ENCODE measurements around the gene WDR12. TPM values are rescaled to one million over a fixed set of nuclear protein-coding genes. Genes with fewer than 3 reads are reported as not detected.

WDR12 gene
- total RNA-seq, 1 experiment from 2014 or later: 140 TPM

GRCh38 chr2:202885190-202885589 lies 26.3 kb downstream of the WDR12 start:
- Histone ChIP-seq H3K79me2 (ENCODE audit: insufficient read depth, low read length) (no peaks in the 10 kb centered on the region), H2AFZ (ENCODE audit: low read depth, low read length, poor library complexity, severe bottlenecking) (no peak overlapping the region), H3K4me3 (replicated peaks in 1 of 2; ENCODE audit: low read depth in 1 of 2, low read length in 2 of 2) (no peak overlapping the region), H3K4me1 (ENCODE audit: control insufficient read depth in 1 of 2, insufficient read depth in 2 of 2, low read length in 2 of 2) (no peaks in the 10 kb centered on the region), H3K9me3 (ENCODE audit: control insufficient read depth in 1 of 2, insufficient read depth in 1 of 2, low read depth in 1 of 2, low read length in 2 of 2) (no peaks in the 10 kb centered on the region), H3K9ac (ENCODE audit: low read length) (no peak overlapping the region), H4K20me1 (ENCODE audit: insufficient read depth) (no peaks in the 10 kb centered on the region), H3K27me3 (ENCODE audit: insufficient read depth, low read length) (no peaks in the 10 kb centered on the region), H3K27ac (ENCODE audit: low read depth, low read length) (no peak overlapping the region), H3K4me2 (ENCODE audit: low read length) (no peak overlapping the region), H3K36me3 (ENCODE audit: control insufficient read depth in 1 of 2, insufficient read depth in 2 of 2, low read length in 2 of 2) (peaks cover 24 to 32% of the 10 kb centered on the region in 2 experiments), H3K9me2 (ENCODE audit: insufficient read depth) (no peaks in the 10 kb centered on the region)
- TF ChIP-seq CBX3 (IDR thresholded peaks at IDR 0.05; ENCODE audit: low read depth) (no peak), SIN3A (IDR thresholded peaks at IDR 0.05; ENCODE audit: low read depth) (no peak), YY1 (IDR thresholded peaks at IDR 0.05; ENCODE audit: extremely low read depth, insufficient replicate concordance, low read depth, low read length) (no peak), ZFX (IDR thresholded peaks at IDR 0.05) (no peak), SRF (IDR thresholded peaks at IDR 0.05; ENCODE audit: low read depth) (no peak), MAX (IDR thresholded peaks at IDR 0.05) (no peak), EGR1 (IDR thresholded peaks at IDR 0.05; ENCODE audit: low read depth) (no peak), EZH2phosphoT487 (IDR thresholded peaks at IDR 0.05; ENCODE audit: borderline replicate concordance) (no peak), ELF1 (IDR thresholded peaks at IDR 0.05; ENCODE audit: borderline replicate concordance, low read depth) (no peak), TCF7L2 (IDR thresholded peaks at IDR 0.05; ENCODE audit: borderline replicate concordance, extremely low read depth, insufficient read depth, insufficient read length) (no peak)
- BruUV-seq (replicated peaks): no TSS peak
- POLR2A ChIA-PET: no interaction called here
- no peak for ATAC-seq
- CTCF ChIA-PET: no interaction called here
- RAD21 ChIA-PET (ENCODE audit: low non-redundant PET in 1 of 2, low total read pairs in 2 of 2, uncharacterized antibody in 2 of 2, unreplicated experiment in 2 of 2): no interaction called here
- intact Hi-C loops (cut with micrococcal nuclease): no loop called here
- DNase-seq (ENCODE audit: low read depth, low spot score): no peak

DNA sequence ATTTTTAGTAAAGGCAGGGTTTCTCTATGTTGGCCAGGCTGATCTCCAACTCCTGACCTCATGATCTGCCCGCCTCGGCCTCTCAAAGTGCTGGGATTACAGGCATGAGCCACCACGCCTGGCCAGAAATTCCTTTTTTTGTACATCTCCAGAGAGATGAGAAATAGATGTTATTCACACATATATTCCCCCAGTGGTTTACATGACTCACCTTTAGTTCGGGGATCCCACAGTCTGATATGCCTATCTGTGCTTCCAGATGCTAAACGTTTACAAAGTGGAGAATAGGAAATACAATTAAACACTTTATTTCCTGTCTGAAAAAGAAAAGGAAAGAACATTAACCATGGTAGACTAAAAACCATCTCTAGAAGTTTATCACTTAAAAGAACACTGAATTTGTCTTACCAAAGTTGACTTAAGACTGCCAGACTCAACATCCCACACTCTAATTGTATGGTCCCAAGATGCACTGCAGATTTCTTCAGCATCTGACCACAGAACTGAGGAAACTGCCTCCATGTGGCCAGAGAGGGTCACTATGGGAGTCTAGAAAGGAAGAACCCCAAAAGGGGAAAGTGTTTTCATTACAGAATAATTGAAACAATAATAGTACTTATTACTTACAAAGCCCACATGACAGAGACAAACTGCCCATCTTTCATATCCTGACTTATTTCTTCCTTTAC lies 27.3 kb downstream of the WDR12 start:
- intact Hi-C loops (cut with micrococcal nuclease): no loop called here
- H3K4me3 ChIP-seq (replicated peaks in 1 of 2; ENCODE audit: low read depth in 1 of 2, low read length in 2 of 2): no peak overlapping the region
- no peaks in the 10 kb centered on the region for H3K9me2 ChIP-seq (ENCODE audit: insufficient read depth)
- H3K79me2 ChIP-seq (ENCODE audit: insufficient read depth, low read length): no peaks in the 10 kb centered on the region
- H3K9ac ChIP-seq (ENCODE audit: low read length): no peak overlapping the region
- H3K36me3 ChIP-seq (ENCODE audit: control insufficient read depth in 1 of 2, insufficient read depth in 2 of 2, low read length in 2 of 2): peaks cover 16 to 28% of the 10 kb centered on the region in 2 experiments
- ATAC-seq (peak; percentile 57; the same call in 1 of the 2 replicates), DNase-seq (ENCODE audit: low read depth, low spot score) (no peak)
- no peaks in the 10 kb centered on the region for H3K27me3 ChIP-seq (ENCODE audit: insufficient read depth, low read length)
- H3K9me3 ChIP-seq (ENCODE audit: control insufficient read depth in 1 of 2, insufficient read depth in 1 of 2, low read depth in 1 of 2, low read length in 2 of 2): no peaks in the 10 kb centered on the region
- ChIA-PET RAD21 (ENCODE audit: low non-redundant PET in 1 of 2, low total read pairs in 2 of 2, uncharacterized antibody in 2 of 2, unreplicated experiment in 2 of 2) (no interaction called here), CTCF (no interaction called here), POLR2A (no interaction called here)
- no peaks in the 10 kb centered on the region for H4K20me1 ChIP-seq (ENCODE audit: insufficient read depth)
- no peaks in the 10 kb centered on the region for H3K4me1 ChIP-seq (ENCODE audit: control insufficient read depth in 1 of 2, insufficient read depth in 2 of 2, low read length in 2 of 2)
- H2AFZ ChIP-seq (ENCODE audit: low read depth, low read length, poor library complexity, severe bottlenecking): no peak overlapping the region
- H3K27ac ChIP-seq (ENCODE audit: low read depth, low read length): no peak overlapping the region
- no TSS peak for BruUV-seq (replicated peaks)
- no peak overlapping the region for H3K4me2 ChIP-seq (ENCODE audit: low read length)
- TF ChIP-seq, protein P1, sequence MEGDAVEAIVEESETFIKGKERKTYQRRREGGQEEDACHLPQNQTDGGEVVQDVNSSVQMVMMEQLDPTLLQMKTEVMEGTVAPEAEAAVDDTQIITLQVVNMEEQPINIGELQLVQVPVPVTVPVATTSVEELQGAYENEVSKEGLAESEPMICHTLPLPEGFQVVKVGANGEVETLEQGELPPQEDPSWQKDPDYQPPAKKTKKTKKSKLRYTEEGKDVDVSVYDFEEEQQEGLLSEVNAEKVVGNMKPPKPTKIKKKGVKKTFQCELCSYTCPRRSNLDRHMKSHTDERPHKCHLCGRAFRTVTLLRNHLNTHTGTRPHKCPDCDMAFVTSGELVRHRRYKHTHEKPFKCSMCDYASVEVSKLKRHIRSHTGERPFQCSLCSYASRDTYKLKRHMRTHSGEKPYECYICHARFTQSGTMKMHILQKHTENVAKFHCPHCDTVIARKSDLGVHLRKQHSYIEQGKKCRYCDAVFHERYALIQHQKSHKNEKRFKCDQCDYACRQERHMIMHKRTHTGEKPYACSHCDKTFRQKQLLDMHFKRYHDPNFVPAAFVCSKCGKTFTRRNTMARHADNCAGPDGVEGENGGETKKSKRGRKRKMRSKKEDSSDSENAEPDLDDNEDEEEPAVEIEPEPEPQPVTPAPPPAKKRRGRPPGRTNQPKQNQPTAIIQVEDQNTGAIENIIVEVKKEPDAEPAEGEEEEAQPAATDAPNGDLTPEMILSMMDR (IDR thresholded peaks at IDR 0.05 in 2 of 3, conservative IDR thresholded peaks at IDR 0.05 in 1 of 3; ENCODE audit: borderline replicate concordance in 1 of 3, insufficient read depth in 1 of 3, low read depth in 2 of 3, low read length in 2 of 3): 0 out of 6 replicates have a peak, but pooled peaks of 1 of the 3 experiments have one; percentile 17
- TF ChIP-seq YY1 (IDR thresholded peaks at IDR 0.05; ENCODE audit: extremely low read depth, insufficient replicate concordance, low read depth, low read length) (no peak), RAD21 (IDR thresholded peaks at IDR 0.05; ENCODE audit: low read depth) (peak; percentile 15; the same call in 1 of the 2 replicates)

All from HCT116 (cell line).